H1 (cell line): Measurements from ENCODE around the gene MAFG. TPM values are rescaled to one million over a fixed set of nuclear protein-coding genes. Genes with fewer than 3 reads are reported as not detected.

Experiments
- CTCF ChIA-PET: fragments of 300-600 bp; sonication (Branson Sonifier 250); formaldehyde crosslinking; loops from one replicate; lab custom pipeline; 2021; ENCODE audit not compliant: partially characterized antibody; lab: Charles Lee
- POLR2A ChIA-PET: fragments of 300-600 bp; sonication (Branson Sonifier 250); formaldehyde crosslinking; loops from one replicate; lab custom pipeline; 2021; ENCODE audit warnings: inconsistent platforms; ENCODE audit not compliant: partially characterized antibody; lab: Charles Lee
- DNase-seq, 2 experiments: peaks; one replicate each; pipeline versions ENCODE4 v3.0.0 to v3.0.0-alpha.2; 2010 to 2022; ENCODE audit warnings: low spot score in 2 of 2, low read depth in 1 of 2, mixed read lengths in 1 of 2
- FAIRE-seq: peaks from 2 replicates; lab custom pipeline; 2011; peaks lifted over from hg19 to GRCh38; lab: Jason Lieb, UNC
- H2AFZ ChIP-seq: 2 replicates; pipeline ENCODE4 v1.8.1; 2012; ENCODE audit warnings: low read length, inconsistent platforms
- H2AK5ac ChIP-seq: 2 replicates; pipeline ENCODE4 v1.6.1; 2013; ENCODE audit warnings: low read depth, low read length
- H2BK120ac ChIP-seq: replicated peaks from 2 replicates; pipeline ENCODE3; 2013; ENCODE audit warnings: low read depth, low read length, inconsistent platforms
- H2BK12ac ChIP-seq: 2 replicates; pipeline ENCODE4 v1.6.1; 2013; ENCODE audit warnings: low read depth, low read length
- H2BK15ac ChIP-seq: 2 replicates; pipeline ENCODE4 v1.6.1; 2013; ENCODE audit warnings: low read length
- H2BK20ac ChIP-seq: 2 replicates; pipeline ENCODE4 v1.6.1; 2013; ENCODE audit warnings: low read length
- H2BK5ac ChIP-seq: 2 replicates; pipeline ENCODE4 v1.6.1; 2013; ENCODE audit warnings: low read depth, low read length
- H3K14ac ChIP-seq: 2 replicates; pipeline ENCODE4 v1.6.1; 2013; ENCODE audit warnings: inconsistent platforms; ENCODE audit not compliant: insufficient read length
- H3K18ac ChIP-seq: 2 replicates; pipeline ENCODE4 v1.6.1; 2013; ENCODE audit warnings: low read length; ENCODE audit errors: extremely low read depth
- H3K23ac ChIP-seq: 2 replicates; pipeline ENCODE4 v1.6.1; 2013; ENCODE audit warnings: inconsistent platforms; ENCODE audit not compliant: insufficient read length
- H3K23me2 ChIP-seq: 2 replicates; pipeline ENCODE4 v1.6.1; 2013; ENCODE audit warnings: low read depth, low read length
- H3K27ac ChIP-seq: 2 replicates; pipeline ENCODE4 v1.6.1; 2011; ENCODE audit warnings: low read depth, low read length, inconsistent platforms
- H3K27me3 ChIP-seq, 4 experiments: replicated peaks in 1 of 4; 1 replicate in 1 of 4; 2 replicates in 3 of 4; pipeline versions ENCODE4 v1.6.1 to v1.8.1; 2011 to 2013; ENCODE audit warnings: low read length in 3 of 4, mild to moderate bottlenecking in 3 of 4, inconsistent platforms in 2 of 4, mixed read lengths in 2 of 4, moderate library complexity in 1 of 4; ENCODE audit not compliant: control insufficient read depth in 3 of 4, insufficient read depth in 3 of 4; ENCODE audit errors: extremely low read depth in 1 of 4
- H3K36me3 ChIP-seq, 4 experiments: 2 replicates each; pipeline versions ENCODE4 v1.6.1 to v1.8.1; 2011 to 2013; ENCODE audit warnings: mild to moderate bottlenecking in 4 of 4, low read length in 3 of 4, moderate library complexity in 2 of 4, control low read depth in 1 of 4, inconsistent platforms in 1 of 4; ENCODE audit not compliant: insufficient read depth in 4 of 4, control insufficient read depth in 2 of 4
- H3K4ac ChIP-seq: replicated peaks from 2 replicates; pipeline ENCODE3; 2013; ENCODE audit warnings: low read length, low read depth, mixed read lengths, inconsistent platforms; ENCODE audit not compliant: insufficient read length
- H3K4me1 ChIP-seq, 4 experiments: replicated peaks in 1 of 4; 1 replicate in 1 of 4; 2 replicates in 3 of 4; pipeline versions ENCODE4 v1.6.1 to v1.8.1; 2011 to 2013; ENCODE audit warnings: low read length in 3 of 4, inconsistent platforms in 2 of 4, mixed read lengths in 1 of 4; ENCODE audit not compliant: insufficient read depth in 4 of 4, control insufficient read depth in 3 of 4
- H3K4me2 ChIP-seq, 2 experiments: 2 replicates each; pipeline versions ENCODE4 v1.6.1 to v1.8.1; 2011 to 2013; ENCODE audit warnings: low read depth in 2 of 2, low read length in 2 of 2, control low read depth in 1 of 2, inconsistent platforms in 1 of 2, mild to moderate bottlenecking in 1 of 2; ENCODE audit not compliant: insufficient read depth in 1 of 2
- H3K4me3 ChIP-seq, 4 experiments: fragments of 200-600, 300-600 bp in 1 of 4; sonication (generic), shearing (Covaris generic), sonication (Bioruptor Twin) in 1 of 4; 2 replicates each; pipeline versions ENCODE4 v1.5.1 to v1.8.1; 2011 to 2016; ENCODE audit warnings: low read length in 4 of 4, low read depth in 3 of 4, control low read depth in 2 of 4, inconsistent platforms in 2 of 4, mild to moderate bottlenecking in 2 of 4, mixed read lengths in 1 of 4, moderate library complexity in 1 of 4; ENCODE audit not compliant: insufficient read depth in 2 of 4; ENCODE audit errors: extremely low read depth in 1 of 4
- H3K56ac ChIP-seq: replicated peaks from 2 replicates; pipeline ENCODE3; 2013; ENCODE audit warnings: low read depth, mild to moderate bottlenecking, mixed read lengths, low read length, inconsistent platforms; ENCODE audit not compliant: insufficient read length
- H3K79me1 ChIP-seq: 2 replicates; pipeline ENCODE4 v1.6.1; 2013; ENCODE audit warnings: low read depth, low read length, control low read depth
- H3K79me2 ChIP-seq, 2 experiments: 2 replicates each; pipeline versions ENCODE4 v1.6.1 to v1.8.1; 2012 to 2013; ENCODE audit warnings: low read length in 2 of 2, mild to moderate bottlenecking in 2 of 2, inconsistent platforms in 1 of 2; ENCODE audit not compliant: insufficient read depth in 2 of 2, control insufficient read depth in 1 of 2
- H3K9ac ChIP-seq, 4 experiments: replicated peaks in 1 of 4; 1 replicate in 1 of 4; 2 replicates in 3 of 4; pipeline versions ENCODE4 v1.6.1 to v1.8.1; 2011 to 2013; ENCODE audit warnings: low read depth in 3 of 4, low read length in 3 of 4, control low read depth in 2 of 4, mild to moderate bottlenecking in 2 of 4, moderate library complexity in 2 of 4, inconsistent platforms in 1 of 4; ENCODE audit errors: extremely low read depth in 1 of 4
- H3K9me3 ChIP-seq, 2 experiments: 2 replicates each; pipeline versions ENCODE4 v1.6.1 to v1.8.1; 2012 to 2013; ENCODE audit warnings: mild to moderate bottlenecking in 2 of 2, moderate library complexity in 2 of 2, control low read depth in 1 of 2, inconsistent platforms in 1 of 2, low read depth in 1 of 2, low read length in 1 of 2, mixed read lengths in 1 of 2; ENCODE audit not compliant: insufficient read depth in 2 of 2
- H4K20me1 ChIP-seq, 2 experiments: replicated peaks in 1 of 2; 2 replicates each; pipeline versions ENCODE3 to v1.8.1; 2011 to 2013; ENCODE audit warnings: inconsistent platforms in 2 of 2, low read length in 2 of 2, mild to moderate bottlenecking in 1 of 2; ENCODE audit not compliant: insufficient read depth in 2 of 2, control insufficient read depth in 1 of 2
- H4K5ac ChIP-seq: 2 replicates; pipeline ENCODE4 v1.6.1; 2013; ENCODE audit warnings: low read length, low read depth, mixed read lengths, inconsistent platforms; ENCODE audit not compliant: insufficient read length
- H4K8ac ChIP-seq: 2 replicates; pipeline ENCODE4 v1.8.0; 2013; ENCODE audit warnings: mild to moderate bottlenecking, moderate library complexity, low read length, inconsistent platforms; ENCODE audit not compliant: insufficient read depth; ENCODE audit errors: extremely low read depth
- H4K91ac ChIP-seq: replicated peaks from 2 replicates; pipeline ENCODE3; 2013; ENCODE audit warnings: low read length, mixed read lengths, inconsistent platforms; ENCODE audit not compliant: insufficient read length
- CBX8 ChIP-seq: fragments of 300-800, 300-1000 bp; sonication (generic); IDR thresholded peaks from 2 replicates; pipeline ENCODE4 v1.7.1; 2016; ENCODE audit warnings: low read depth, low read length, borderline replicate concordance
- EP300 ChIP-seq, 2 experiments: IDR thresholded peaks; 1 replicate in 1 of 2; 2 replicates in 1 of 2; pipeline ENCODE4 v1.6.1; 2011 to 2012; ENCODE audit warnings: low read depth in 2 of 2, low read length in 2 of 2, mild to moderate bottlenecking in 2 of 2, borderline replicate concordance in 1 of 2, inconsistent platforms in 1 of 2, moderate library complexity in 1 of 2
- HDAC6 ChIP-seq: IDR thresholded peaks from one replicate; pipeline ENCODE4 v1.7.1; 2012; ENCODE audit warnings: low read depth, mild to moderate bottlenecking, inconsistent platforms, low read length, moderate library complexity
- JUND ChIP-seq: IDR thresholded peaks from 2 replicates; pipeline ENCODE4 v1.6.1; 2011; ENCODE audit warnings: mild to moderate bottlenecking, improper control_type of control experiment, low read length
- KDM4A ChIP-seq: IDR thresholded peaks from one replicate; pipeline ENCODE4 v1.7.1; 2012; ENCODE audit warnings: low read depth, mild to moderate bottlenecking, moderate library complexity, low read length, inconsistent platforms; ENCODE audit not compliant: severe bottlenecking
- POLR2A ChIP-seq, 2 experiments: IDR thresholded peaks; 1 replicate in 1 of 2; 2 replicates in 1 of 2; pipeline ENCODE4 v1.6.1; 2011; ENCODE audit warnings: low read depth in 2 of 2, low read length in 2 of 2, mild to moderate bottlenecking in 2 of 2; ENCODE audit errors: control extremely low read depth in 1 of 2
- POU5F1 ChIP-seq: IDR thresholded peaks from 2 replicates; pipeline ENCODE4 v1.6.1; 2011; ENCODE audit warnings: low read depth, mild to moderate bottlenecking, low read length, moderate library complexity
- RAD21 ChIP-seq, 2 experiments: IDR thresholded peaks in 1 of 2; conservative IDR thresholded peaks in 1 of 2; 2 replicates each; pipeline ENCODE4 v1.6.1; 2011; ENCODE audit warnings: low read depth in 2 of 2, low read length in 2 of 2, improper control_type of control experiment in 1 of 2, inconsistent platforms in 1 of 2, mild to moderate bottlenecking in 1 of 2, moderate library complexity in 1 of 2
- SIN3A ChIP-seq, 2 experiments: IDR thresholded peaks in 1 of 2; conservative IDR thresholded peaks in 1 of 2; 2 replicates each; pipeline ENCODE4 v1.6.1; 2011 to 2012; ENCODE audit warnings: low read length in 2 of 2, improper control_type of control experiment in 1 of 2, low read depth in 1 of 2, mild to moderate bottlenecking in 1 of 2
- SUZ12 ChIP-seq: fragments of 200-600 bp; sonication (generic); IDR thresholded peaks from 2 replicates; pipeline ENCODE4 v1.6.1; 2012; ENCODE audit warnings: mild to moderate bottlenecking, inconsistent platforms, low read length, moderate library complexity, mixed read lengths
- TAF1 ChIP-seq: IDR thresholded peaks from 2 replicates; pipeline ENCODE4 v1.6.1; 2011; ENCODE audit warnings: mild to moderate bottlenecking, low read depth, low read length
- ZNF274 ChIP-seq: IDR thresholded peaks from 2 replicates; pipeline ENCODE4 v1.7.0; 2012; ENCODE audit warnings: low read length, borderline replicate concordance; ENCODE audit errors: extremely low read depth
- WGBS, 2 experiments: shearing (Covaris generic) in 1 of 2; methylation state at CpG; one replicate each; pipeline versions ENCODE4 v1.1.6 to v1.1.7; 2013 to 2015; ENCODE audit warnings: low lambda C conversion rate in 2 of 2, mixed read lengths in 2 of 2, inconsistent platforms in 1 of 2, low coverage in 1 of 2, missing lambda C conversion rate in 1 of 2; ENCODE audit not compliant: insufficient replicate concordance in 2 of 2, insufficient coverage in 1 of 2, insufficient read length in 1 of 2; ENCODE audit errors: extremely low coverage in 1 of 2, missing lambda C conversion rate in 1 of 2; 5-methylcytosine and 5-hydroxymethylcytosine counted together
- polyA plus RNA-seq, 7 experiments: library from polyadenylated mRNA; depleted of rRNA in 3 of 7; stranded (reverse) in 5 of 7; unstranded in 2 of 7; fragments of >200 nt in 5 of 7; fragments of 200-250 nt in 2 of 7; gene quantifications; 1 replicate in 5 of 7; 2 replicates in 1 of 7; 4 replicates in 1 of 7; pipeline versions ENCODE4 v1.2.1 to v1.2.3, GENCODE V29; 2011 to 2013; ENCODE audit warnings: missing spikeins in 2 of 7, mixed read lengths in 2 of 7
- total RNA-seq: library from RNA; stranded (reverse); fragmentation: NEBNext Ultra II Directional; extraction: Animal tissue kit (Norgen Biotek cat#: 25700); gene quantifications from 2 replicates; pipeline ENCODE4 v1.2.1, GENCODE V29; 2021
- TF ChIP-seq, protein P1 (sequence below): IDR thresholded peaks from 2 replicates; pipeline ENCODE4 v1.6.1; 2012; ENCODE audit warnings: inconsistent platforms

The MAFG gene
- total and polyA plus RNA-seq, 2 of the 8 experiments (the other 6 are each of a cell fraction or from before 2014, with no cell fraction given): 25.5 to 26.9 TPM

DNA sequence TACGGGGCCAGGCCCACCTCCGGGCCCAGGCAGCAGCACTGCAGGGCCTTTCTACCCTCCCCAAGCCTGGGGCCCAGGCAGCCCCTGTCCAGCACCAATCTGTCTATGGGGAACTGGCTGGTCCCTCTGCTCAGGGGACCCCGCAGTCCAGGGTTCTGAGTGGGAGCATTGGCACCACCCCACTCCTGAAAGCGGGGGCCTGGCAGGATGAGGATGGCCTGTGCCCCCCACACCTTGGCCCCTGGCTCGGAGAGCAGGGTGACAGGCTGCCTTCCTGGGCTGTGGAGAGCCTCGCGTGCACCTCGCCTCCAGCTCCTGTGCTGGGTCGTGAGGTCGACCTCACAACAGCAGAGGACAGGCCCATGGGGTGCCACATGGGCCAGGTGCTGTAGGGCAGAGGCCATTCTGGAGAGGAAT, 24.1 kb downstream of the MAFG start:
- CTCF ChIA-PET: no interaction called here
- Histone ChIP-seq H3K4me2 (peak overlapping the region in 1 of 2 experiments; percentile 63; a peak in 1 of 4 replicates), H3K18ac (no peak overlapping the region), H4K20me1 (peaks cover 5 to 14% of the 10 kb centered on the region in 2 experiments), H3K9ac (no peak overlapping the region), H3K14ac (no peak overlapping the region), H3K79me2 (no peaks in the 10 kb centered on the region), H3K79me1 (no peaks in the 10 kb centered on the region; the same call in 1 of the 2 replicates), H2BK15ac (no peak overlapping the region), H2BK12ac (no peak overlapping the region), H2BK20ac (no peak overlapping the region), H2BK120ac (no peak overlapping the region), H3K4ac (peak overlapping the region; percentile 78), H2AFZ (no peak overlapping the region), H3K27ac (no peak overlapping the region), H3K4me1 (peaks cover 0 to 8% (median 2%) of the 10 kb centered on the region in 4 experiments; a peak in 3 of 7 replicates), H3K56ac (no peak overlapping the region), H4K91ac (no peak overlapping the region), H3K4me3 (no peak overlapping the region), H3K36me3 (peaks cover 2 to 6% (median 2%) of the 10 kb centered on the region in 4 experiments; a peak in 5 of 8 replicates), H4K8ac (no peak overlapping the region; the same call in 1 of the 2 replicates), H2AK5ac (no peak overlapping the region), H3K9me3 (no peaks in the 10 kb centered on the region), H3K27me3 (peaks cover 0 to 22% (median 14%) of the 10 kb centered on the region in 4 experiments; a peak in 5 of 7 replicates), H4K5ac (no peak overlapping the region), H2BK5ac (no peak overlapping the region), H3K23ac (no peak overlapping the region), H3K23me2 (peaks cover 6% of the 10 kb centered on the region; the same call in 1 of the 2 replicates)
- 91% methylated on average over 10 of the region's 10 CpGs; no CpG with 5 or more reads in 1 of the 2 experiments for WGBS, 2 experiments
- DNase-seq (no peak), FAIRE-seq (no peak)
- POLR2A ChIA-PET: interaction anchor here (0.8 to 4.0 kb wide), 9 partner anchors 8 to 54 kb away, joined by 3 to 29 read pairs (median 4); partner anchors contain the start of genes ALYREF, ANAPC11, MAFG and PCYT2
- TF ChIP-seq POLR2A (IDR thresholded peaks at IDR 0.05; ENCODE audit: control extremely low read depth in 1 of 2, low read depth in 2 of 2, low read length in 2 of 2) (no peak), JUND (no peak), ZNF274 (no peak), CBX8 (no peak), TAF1 (no peak), EP300 (IDR thresholded peaks at IDR 0.05; ENCODE audit: borderline replicate concordance in 1 of 2, low read depth in 2 of 2, low read length in 2 of 2) (no peak), SIN3A (conservative IDR thresholded peaks at IDR 0.05 in 1 of 2, IDR thresholded peaks at IDR 0.05 in 1 of 2; ENCODE audit: low read depth in 1 of 2, low read length in 2 of 2) (no peak), HDAC6 (no peak), POU5F1 (no peak), SUZ12 (no peak), KDM4A (no peak), RAD21 (IDR thresholded peaks at IDR 0.05 in 1 of 2, conservative IDR thresholded peaks at IDR 0.05 in 1 of 2; ENCODE audit: low read depth in 2 of 2, low read length in 2 of 2) (no peak)
- TF ChIP-seq, protein P1, sequence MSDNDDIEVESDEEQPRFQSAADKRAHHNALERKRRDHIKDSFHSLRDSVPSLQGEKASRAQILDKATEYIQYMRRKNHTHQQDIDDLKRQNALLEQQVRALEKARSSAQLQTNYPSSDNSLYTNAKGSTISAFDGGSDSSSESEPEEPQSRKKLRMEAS: no peak
